HG03442 (cell line): ENCODE data around the gene GALNT10.
A peak's percentile ranks its signal among the peaks of the same experiment; 100 is the strongest.

Experiments
- ATAC-seq: cut with Tn5 transposase; IDR thresholded peaks from one replicate; pipeline ENCODE4 v1.9.1; 2021; ENCODE audit warnings: mild to moderate bottlenecking, moderate library complexity; ENCODE audit not compliant: unreplicated experiment

Gene GALNT10

DNA sequence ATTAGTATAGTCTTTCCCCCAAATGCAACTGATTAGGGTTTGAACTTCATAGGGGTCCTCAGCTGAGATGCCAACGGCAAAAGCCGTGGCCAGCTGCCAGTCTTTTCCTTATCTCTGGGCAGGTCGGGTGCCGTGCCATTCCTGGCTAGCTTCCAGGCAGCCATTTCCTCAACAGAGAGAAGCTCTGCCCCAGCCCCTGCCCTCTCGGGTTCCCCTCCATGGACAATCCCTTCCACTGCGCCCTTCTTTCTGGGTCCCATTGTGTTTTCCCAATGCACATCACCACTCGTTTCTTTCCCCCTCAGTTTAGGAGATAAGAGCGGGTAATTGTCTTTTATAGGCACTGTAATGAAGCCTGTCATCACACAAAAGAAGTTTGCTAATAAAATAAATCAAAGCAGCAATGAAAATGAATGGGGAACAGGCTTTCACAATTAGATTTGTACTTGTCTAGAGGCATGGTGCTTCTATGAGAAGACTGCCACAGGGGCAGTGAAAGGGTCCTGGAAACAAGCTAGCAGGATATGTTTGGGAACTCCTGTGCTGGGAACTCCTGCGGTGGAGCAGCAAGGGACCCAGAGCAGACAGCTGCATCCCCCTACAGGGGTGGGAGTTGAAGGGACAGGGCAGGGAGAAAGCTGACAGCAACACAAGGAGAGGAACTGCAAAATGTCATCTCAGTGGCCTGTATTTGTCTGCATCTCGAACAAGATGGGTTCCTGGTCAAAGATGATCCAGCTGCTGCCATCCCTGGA lies 207.3 kb downstream of the GALNT10 start:
- ATAC-seq, result no peak

DNA sequence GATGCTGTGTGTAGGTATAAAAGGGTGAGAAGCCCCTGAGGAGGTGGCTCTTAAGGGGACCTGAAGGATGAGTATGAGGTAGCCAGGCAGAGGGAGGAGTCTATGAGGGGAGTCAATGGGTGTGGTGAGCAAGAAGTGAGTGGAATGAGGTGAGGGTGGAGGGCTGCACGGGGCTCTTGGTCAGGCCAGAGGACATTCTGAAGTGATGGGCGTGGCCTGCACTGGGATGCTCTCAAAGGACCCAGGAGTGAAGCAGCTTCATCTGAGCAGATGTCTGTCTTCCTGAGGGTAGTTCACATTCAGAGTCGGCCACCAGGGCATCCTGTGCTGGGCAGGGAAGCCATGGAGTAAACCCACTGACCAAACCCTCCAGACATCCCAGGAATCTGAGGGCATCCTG lies 210.1 kb downstream of the GALNT10 start:
- no peak for ATAC-seq

- no peak for ATAC-seq
Measured at GRCh38 chr5:154401355-154401754, 210.8 kb downstream of the GALNT10 start.

- no peak for ATAC-seq
Measured at GRCh38 chr5:154401931-154402330, 211.4 kb downstream of the GALNT10 start.

- ATAC-seq, result no peak
Measured at GRCh38 chr5:154402611-154403010, 212.1 kb downstream of the GALNT10 start.

- ATAC-seq, result no peak
Measured at GRCh38 chr5:154403234-154403633, 212.7 kb downstream of the GALNT10 start.

GRCh38 chr5:154403776-154404387 lies 213.3 kb downstream of the GALNT10 start:
- ATAC-seq, result no peak

DNA sequence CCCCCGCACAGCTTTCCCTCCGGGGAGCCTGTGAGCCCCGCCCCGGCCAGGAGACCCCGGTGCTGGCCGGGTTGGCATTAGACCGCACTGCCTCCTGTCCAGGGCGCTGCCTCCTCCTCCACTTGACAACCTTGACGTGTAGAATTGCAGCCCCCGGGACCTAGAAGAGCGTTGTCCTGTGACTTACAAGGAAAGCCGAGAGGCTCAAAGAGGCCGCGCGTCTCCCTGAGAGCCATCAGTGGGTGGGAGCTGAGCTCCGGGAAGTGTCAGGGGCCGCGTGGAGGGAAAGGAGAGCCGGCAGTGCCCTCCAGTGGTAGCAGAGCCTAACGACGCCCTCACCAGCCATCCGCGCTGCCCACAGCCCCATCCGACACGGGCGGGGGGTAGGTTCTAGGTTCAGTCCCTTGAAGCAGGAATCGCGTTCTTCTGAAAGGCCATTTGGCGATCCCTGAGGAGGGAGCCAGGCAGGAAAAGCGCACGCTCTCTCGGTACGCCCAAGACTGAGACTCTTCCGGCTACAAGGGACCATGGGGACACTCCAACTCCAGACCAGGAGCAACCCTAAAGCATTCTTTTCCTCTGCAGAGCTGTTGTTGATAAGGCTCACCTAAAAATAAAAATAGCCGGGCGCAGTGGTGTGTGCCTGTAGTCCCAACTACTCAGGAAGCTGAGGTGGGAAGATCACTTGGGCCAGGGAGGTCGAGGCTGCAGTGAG lies 214.7 kb downstream of the GALNT10 start:
- peak; percentile 97 for ATAC-seq

DNA sequence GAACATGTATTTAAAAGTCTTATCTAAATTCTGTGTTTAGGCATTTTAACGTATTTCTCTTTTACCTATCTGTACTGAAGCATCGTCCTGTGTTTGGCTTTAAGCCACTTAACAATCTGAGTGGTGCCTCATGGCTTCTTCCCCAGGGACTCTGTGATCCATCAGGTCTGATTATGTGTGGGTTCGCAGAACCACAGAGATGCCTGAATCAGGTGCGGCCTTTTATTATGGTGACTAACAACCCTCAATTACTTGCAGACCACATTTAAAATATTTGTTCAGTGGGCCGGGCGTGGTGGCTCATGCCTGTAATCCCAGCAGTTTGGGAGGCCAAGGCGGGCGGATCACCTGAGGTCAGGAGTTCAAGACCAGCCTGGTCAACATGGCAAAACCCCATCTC lies 215.7 kb downstream of the GALNT10 start:
- ATAC-seq, result no peak

DNA sequence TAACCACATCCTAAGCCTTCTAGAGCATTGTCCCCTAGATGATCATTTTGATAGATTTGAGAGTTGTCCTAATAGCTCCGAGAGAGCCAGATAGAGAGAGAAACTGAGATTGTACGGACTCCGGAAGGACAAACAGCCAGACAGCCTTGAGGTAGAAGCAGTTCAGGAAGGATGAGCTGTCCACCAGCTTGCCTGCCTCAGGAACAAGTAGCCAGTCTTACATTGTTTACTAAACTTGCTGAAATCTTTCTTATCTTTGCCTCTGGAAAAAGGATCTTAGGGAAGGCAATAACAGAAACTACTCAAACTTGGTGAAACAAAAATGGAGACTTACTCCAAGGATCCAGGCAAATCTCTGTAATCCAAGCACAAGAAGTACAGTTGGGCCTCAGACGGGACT lies 216.3 kb downstream of the GALNT10 start:
- no peak for ATAC-seq

GRCh38 chr5:154408811-154409210 lies 218.3 kb downstream of the GALNT10 start:
- no peak for ATAC-seq

- no peak for ATAC-seq
Measured at GRCh38 chr5:154409230-154409840, 218.8 kb downstream of the GALNT10 start.

DNA sequence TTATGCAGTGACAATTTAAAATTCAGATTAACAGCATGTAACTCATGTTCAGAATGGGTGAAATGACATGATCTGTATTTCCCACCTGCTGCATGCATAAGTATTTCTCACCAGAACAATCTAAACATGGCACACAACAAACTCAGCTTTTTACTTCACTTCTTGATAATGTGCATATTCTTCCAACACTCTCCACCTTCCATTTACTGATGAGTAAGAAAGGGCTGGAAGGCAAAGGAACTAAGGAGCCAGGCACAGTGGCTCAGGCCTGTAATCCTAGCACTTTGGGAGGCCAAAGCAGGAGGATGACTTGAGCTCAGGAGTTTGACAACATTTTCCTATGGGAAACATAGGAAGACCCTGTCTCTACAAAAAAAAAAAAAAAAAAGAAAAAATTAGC lies 219.5 kb downstream of the GALNT10 start:
- ATAC-seq, result no peak

GRCh38 chr5:154410786-154411185 lies 220.3 kb downstream of the GALNT10 start:
- ATAC-seq, result no peak

DNA sequence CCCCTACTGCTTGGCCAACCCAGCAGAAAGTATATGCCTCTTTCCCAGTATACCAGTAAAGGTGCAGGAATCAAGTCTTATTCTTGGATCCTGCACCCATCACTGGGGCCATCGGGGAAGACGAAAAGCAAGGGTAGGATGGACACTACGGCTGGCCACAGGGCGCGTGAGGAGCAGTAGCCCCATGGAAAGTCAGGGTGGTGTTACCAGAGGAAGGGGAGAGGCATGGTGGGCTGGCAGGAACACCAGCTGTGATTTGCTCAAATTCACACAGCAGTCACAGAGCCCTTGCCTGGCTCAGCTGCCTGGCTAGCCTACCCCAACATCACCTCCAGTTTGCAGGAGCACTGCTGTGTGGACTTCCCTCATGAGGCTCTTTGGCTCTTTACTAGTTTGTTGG lies 220.8 kb downstream of the GALNT10 start:
- no peak for ATAC-seq

DNA sequence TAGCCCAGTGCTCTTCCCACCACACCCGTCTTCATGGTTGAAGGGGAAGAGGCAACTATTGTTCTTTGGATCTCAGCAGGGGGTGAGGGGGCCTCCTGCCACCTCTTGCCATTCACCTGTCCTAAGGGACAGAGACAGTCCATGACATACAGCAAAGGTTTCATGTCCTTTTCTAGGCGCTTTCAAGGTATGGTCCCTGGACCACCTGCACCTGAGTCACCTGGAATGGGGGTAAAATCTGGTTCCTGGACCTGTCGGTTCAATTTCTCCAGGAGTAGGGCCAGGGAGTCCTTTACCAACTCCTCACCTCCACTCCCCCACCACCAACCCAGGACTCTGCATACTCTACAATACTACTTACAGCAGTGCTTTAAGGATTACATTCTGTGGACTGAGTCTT lies 221.8 kb downstream of the GALNT10 start:
- ATAC-seq, result no peak

GRCh38 chr5:154412925-154413324 lies 222.4 kb downstream of the GALNT10 start:
- ATAC-seq, result no peak

GRCh38 chr5:154415114-154415513 lies 224.6 kb downstream of the GALNT10 start:
- ATAC-seq, result no peak

GRCh38 chr5:154418344-154418820 lies 227.8 kb downstream of the GALNT10 start:
- ATAC-seq, result no peak

DNA sequence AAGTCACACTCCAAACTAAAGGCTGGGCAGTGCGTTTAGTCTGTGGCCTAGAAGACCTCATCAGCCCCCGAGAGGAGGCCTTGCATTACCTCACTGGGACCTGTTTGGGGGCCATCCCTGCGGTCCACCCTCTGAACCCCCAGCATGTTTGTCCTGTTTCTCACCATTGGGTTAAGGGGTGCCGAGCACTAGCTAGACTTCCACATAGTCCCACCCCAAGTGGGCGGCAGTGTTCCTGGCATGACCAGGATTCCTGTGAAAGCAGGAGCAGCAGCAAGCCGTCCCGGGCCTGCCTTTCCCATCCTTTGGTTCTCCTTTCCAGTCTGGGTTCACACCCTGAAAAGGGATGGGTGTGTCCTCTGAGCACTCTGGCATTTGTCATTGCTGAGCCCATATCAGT lies 228.7 kb downstream of the GALNT10 start:
- no peak for ATAC-seq

DNA sequence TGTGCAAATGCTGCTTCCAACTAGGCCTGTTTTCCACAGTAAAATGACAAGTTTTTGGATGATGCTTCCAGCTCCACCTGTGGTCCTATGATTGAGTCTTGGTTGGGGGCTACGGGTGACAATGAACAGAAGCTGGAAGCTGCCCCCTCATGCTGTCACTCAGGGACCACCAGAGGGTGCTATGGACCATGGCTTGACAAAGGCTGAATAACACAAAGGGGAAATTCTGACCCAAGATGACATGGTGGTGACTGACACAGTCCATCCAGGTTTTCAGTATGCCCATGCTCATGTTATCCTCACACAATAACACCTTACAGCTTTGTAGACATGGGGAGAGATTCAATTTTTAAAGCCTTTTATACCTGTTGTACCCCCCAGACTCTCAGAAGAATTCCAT lies 231.3 kb downstream of the GALNT10 start:
- no peak for ATAC-seq
